GM18858 (cell line): Measurements from ENCODE around the gene ZSWIM5.

Experiments
- ATAC-seq: cut with Tn5 transposase; IDR thresholded peaks from one replicate; pipeline ENCODE4 v1.9.1; 2021; ENCODE audit not compliant: unreplicated experiment

The ZSWIM5 gene

DNA sequence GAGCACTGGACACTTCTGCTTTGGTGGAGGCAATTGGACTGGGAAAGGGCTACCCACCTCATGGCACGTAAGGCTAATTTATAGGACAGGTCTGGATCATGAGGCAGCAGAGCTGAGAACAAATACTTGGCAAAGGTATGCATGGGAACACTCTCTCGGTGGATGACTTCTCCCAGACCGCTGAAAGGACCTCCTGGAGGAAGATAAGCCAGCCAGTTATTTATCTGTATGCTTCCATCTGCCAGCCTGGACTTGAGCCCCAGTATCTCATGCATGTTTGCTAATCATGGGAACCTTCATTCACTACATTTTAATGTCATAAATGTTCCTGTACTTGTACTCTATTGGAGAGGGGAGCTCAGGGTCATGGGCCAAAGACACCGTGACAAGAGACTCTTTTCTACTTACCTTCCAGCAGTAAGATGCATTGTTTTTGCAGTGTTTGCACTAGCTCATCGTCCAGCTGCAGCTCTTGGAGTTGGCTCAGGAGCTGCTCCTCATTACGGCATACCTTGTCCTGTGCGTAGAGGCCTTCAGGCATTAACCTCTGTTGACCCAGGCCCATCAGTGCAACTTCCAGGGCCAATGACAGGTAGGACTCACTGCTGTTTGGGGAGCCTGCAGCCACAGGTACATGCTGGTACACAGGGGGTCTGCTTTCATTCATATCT lies 170.6 kb downstream of the ZSWIM5 start:
- no peak for ATAC-seq

DNA sequence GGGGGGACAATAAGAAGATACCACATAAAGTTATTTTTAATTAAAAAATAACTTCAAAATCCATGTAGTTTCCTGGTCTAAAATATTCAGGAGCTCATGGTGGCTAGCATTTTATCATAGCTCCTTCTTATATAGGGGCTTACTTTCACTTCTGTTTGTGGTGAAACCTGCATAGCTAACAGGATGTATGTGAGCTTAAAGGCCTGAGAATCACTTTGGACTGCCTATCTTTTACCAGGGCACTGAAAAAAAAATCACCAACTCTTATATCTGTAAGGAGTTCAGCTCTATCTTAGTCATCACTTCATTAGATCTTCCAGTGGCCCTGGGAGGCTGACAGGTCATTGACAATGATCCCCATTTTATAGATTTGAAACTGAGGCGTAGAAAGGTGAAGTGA lies 173.0 kb downstream of the ZSWIM5 start:
- no peak for ATAC-seq

DNA sequence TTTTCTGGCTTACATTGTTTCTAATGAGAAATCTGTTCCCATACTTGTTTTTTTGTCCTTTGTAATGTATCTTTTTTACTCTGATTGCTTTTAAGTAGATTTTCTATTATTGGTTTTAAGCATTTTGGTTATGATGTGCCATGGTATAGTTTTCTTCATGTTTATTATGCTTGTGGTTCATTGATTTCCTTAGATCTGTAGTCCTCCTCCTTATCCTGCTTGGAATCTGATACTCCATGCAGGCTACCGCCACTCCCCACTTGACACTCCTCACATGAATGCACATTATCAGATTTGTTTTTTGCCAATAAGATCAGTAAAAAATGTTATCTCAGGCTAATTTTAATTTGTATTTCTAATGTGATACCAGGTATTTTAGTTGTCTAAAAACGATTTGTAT lies 173.6 kb downstream of the ZSWIM5 start:
- ATAC-seq = no peak

DNA sequence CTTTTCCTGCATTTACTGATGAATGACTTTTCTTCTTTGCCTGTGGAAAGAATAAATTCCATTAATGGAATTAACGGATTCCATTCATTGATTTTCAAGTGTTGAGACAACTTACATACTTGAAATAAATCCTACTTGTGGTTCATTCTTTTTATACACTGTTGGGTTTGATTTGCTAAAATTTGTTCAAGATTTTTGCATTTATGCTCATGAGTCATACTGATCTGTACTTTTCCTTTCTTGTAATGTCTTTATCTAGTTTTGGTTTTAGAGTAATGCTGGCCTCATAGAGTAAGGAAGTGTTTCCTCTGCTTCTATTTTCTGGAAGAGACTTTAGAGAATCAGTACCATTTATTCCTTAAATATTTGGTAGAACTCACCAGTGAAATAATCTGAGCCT lies 180.0 kb downstream of the ZSWIM5 start:
- ATAC-seq = no peak

DNA sequence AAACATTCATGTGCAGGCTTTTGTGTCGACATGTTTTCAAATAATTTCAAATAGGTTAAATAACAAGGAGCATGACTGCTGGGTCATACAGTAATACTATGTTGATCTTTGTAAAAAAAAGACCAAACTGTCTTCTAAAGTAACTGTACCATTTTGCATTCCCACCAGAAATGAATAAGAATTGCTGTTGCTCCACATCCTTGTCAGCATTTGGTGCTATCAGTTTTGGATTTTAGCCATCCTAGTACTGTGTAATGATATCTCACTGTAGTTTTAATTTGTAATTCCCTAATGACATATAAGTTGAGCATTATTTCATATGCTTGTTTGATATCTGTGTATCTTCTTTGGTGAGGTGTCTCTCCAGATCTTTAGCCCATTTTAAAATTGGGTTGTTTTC lies 182.7 kb downstream of the ZSWIM5 start:
- no peak for ATAC-seq

DNA sequence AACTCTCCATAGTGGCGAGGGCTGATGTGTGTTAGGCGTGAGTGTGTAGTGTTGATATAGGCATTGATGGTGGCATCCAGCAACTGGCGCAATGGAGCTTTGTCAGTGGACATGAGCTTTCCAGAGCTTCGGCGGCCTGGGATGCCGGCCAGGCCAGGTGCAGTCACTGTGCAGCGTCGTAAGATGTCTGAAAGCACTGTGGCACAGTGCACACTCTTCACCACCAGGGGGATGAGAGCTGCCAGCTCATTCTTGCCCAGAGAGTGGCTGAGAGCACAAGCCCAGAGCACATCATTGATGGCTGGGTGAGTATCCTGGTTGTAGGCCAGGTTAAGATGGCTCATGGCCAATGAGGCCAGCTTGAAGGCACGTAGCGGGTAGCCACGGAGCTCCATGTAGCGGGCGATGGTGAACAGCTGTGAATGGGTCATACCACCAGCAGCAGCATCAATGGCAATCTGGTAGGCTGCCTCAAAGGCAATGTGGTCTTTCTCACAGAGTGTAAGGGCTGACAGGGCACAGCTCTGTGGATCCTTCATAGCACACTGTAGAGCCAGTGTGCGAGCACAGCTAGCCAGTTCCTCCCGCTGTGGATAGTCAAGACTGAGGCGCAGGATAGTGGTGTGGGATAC lies 187.7 kb downstream of the ZSWIM5 start:
- ATAC-seq = peak; percentile 64

DNA sequence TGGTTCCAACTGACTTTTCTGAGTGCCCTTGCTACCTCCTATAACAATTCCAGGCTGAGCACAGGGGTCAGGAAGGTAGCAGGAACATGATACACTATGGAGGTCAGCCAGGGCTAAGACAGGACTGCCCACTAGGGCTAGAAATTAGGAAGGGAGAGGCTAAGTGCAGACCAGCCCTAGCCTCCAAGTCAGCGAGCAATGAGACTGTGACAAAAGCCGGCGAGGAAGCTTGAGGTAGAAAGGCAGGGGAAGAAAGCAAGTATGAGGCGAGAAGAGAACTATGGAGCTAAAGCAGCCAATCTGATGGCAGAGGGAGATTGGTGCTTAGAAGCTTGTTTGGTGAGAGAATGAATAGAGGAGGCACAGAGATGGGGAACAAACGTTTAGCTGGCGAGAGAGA lies 189.6 kb downstream of the ZSWIM5 start:
- ATAC-seq = no peak

DNA sequence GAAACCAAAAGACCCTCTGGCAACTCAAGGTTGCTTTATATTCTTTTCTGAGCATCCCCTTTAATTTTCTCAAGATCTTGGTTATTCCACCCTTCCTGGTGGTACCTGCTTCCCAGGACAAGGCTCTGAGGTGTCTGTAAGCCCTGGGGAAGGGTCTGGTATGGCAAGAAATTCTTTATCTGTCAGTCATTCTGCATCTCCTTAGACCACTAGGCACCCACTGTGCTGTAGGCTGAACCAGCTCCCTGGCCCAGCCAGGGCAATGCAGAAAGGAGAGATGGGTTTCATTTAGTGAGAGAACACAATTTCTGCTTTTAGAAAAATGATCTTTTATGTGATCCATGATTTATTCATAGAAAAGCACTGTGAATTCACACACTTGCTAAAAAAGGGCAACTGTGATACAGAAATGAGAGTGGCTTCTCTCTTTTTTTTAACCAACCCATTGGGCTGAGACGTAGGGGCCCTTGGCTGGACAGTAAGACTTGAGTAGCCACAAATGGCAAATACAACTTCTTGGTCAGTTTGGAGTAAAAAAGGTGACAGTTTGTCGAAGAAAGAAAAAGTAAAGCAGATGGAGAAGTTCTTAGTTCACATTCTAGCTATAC lies 190.2 kb downstream of the ZSWIM5 start:
- no peak for ATAC-seq

DNA sequence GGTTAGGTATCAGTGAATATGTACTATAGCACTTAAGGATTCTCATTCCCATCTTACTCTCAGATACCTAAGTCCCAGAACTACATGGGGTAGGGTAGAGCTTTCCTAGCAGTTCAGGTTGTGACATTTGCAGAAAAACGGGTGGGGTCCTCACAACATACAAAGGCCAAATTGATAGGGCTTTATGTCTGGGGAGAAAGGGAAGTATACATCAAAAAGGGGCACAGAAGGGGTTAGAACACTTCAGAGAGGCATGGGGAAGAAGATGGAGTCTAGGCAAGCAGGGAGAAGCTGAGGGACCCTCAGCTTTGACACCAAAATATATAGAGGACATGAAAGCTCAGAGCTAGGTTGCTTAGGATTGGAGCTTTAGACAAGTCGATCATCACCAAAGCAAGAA lies 190.7 kb downstream of the ZSWIM5 start:
- no peak for ATAC-seq

DNA sequence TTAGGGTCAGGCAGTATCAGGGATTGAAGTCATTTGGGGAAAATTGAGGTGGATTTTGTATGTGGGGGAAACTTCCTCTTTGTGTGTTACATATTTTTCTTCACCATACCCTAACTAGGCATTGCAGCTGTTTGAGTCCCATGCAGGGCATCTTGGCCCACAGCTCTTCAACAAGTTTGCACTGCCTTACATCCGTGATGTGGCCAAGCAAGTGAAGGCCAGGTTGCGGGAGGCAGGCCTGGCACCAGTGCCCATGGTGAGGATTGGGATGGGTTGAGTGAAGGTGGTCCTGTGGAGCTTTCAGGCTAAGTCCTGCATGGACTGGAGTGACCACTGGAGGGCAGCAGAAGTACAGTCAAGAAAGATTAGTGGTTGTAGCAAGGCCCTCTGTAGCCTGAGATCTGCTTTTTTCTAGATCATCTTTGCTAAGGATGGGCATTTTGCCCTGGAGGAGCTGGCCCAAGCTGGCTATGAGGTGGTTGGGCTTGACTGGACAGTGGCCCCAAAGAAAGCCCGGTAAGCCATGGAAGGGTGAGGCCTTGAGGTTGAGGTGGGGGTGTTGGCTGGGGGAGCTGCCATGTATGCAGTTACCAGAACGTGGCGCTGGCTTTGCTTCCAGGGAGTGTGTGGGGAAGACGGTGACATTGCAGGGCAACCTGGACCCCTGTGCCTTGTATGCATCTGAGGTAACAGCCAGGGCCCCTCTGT lies 191.9 kb downstream of the ZSWIM5 start:
- ATAC-seq = no peak

DNA sequence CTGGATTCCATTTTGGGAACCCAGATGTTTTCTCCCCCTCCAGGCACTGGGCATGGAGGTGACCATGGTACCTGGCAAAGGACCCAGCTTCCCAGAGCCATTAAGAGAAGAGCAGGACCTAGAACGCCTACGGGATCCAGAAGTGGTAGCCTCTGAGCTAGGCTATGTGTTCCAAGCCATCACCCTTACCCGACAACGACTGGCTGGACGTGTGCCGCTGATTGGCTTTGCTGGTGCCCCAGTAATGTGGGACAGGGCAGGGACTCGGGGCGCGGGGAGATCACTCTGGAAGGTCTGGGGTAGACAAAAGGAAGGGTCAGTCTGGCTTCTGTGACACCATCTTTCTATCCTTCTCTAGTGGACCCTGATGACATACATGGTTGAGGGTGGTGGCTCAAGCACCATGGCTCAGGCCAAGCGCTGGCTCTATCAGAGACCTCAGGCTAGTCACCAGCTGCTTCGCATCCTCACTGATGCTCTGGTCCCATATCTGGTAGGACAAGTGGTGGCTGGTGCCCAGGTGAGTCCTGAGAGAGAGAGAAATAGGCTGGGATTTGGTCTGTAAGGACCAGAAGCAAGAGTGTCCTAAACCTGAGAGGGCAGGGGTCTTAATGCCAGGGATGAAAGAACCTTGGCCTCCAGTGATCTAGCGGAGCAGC lies 192.7 kb downstream of the ZSWIM5 start:
- no peak for ATAC-seq

DNA sequence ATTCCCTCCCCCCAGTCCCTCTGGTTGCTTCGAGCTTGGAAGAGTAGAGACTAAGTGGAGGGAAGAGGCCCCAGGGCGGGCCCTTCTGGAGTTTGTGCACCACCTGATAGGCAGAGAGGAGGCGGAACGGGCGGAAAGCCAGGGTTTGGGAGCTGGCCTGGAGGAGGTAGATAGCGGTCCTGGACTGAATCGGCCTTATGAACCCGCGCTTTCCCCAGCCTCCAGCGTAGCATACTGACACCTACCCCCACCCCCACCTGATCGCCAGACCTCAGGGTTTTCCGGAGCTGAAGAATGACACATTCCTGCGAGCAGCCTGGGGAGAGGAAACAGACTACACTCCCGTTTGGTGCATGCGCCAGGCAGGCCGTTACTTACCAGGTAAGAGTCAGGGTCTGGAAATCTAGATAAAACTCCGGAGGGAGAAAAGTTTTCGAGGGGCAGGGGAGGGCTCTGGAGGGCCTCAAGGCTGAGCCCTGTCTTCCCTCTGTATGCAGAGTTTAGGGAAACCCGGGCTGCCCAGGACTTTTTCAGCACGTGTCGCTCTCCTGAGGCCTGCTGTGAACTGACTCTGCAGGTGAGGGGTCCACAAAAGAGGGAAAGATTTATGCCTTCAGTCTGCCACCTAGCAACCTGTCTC lies 193.6 kb downstream of the ZSWIM5 start:
- ATAC-seq = no peak

DNA sequence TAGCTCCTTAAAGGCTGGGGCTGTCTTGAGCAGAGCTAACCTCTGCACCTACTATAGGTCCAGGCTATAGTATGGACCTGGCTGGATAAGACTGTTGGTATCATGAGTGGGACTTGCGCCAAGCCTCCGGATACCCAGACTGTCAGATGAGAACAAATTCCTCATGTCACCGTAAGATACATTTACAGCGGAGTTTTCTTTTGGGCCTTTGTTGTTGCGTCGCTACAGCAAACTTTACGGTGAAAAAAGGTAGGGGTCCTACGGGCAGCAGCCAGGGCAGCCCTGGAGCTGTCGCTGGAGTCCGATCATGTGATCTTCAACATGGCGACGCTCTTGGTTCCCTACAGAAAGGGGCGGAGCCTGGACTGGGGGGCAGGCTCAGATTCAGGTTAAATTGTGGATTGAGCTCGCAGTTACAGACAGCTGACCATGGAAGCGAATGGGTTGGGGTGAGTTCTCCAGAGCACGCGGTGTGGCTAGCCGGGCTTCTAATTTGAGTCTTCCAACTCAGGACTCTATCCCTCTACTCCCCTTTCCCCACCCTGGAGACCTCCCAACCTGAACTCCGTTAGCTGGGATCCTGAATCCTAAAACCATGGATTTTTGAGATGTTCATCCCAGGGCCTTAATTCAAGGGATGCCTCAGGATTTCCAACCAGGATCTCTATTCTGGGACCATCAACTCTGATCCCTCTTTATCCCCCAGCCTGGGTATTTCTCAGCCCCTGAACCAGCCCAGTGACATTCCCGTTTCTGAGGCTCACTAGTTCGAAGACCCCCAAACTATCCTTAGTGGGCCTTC lies 194.4 kb downstream of the ZSWIM5 start, which contains the start of gene UROD:
UROD (plus strand) TSS at position 418 of the 802 bp plus-strand sequence; CDS start at position 430, 12 bp downstream.
- no peak for ATAC-seq

DNA sequence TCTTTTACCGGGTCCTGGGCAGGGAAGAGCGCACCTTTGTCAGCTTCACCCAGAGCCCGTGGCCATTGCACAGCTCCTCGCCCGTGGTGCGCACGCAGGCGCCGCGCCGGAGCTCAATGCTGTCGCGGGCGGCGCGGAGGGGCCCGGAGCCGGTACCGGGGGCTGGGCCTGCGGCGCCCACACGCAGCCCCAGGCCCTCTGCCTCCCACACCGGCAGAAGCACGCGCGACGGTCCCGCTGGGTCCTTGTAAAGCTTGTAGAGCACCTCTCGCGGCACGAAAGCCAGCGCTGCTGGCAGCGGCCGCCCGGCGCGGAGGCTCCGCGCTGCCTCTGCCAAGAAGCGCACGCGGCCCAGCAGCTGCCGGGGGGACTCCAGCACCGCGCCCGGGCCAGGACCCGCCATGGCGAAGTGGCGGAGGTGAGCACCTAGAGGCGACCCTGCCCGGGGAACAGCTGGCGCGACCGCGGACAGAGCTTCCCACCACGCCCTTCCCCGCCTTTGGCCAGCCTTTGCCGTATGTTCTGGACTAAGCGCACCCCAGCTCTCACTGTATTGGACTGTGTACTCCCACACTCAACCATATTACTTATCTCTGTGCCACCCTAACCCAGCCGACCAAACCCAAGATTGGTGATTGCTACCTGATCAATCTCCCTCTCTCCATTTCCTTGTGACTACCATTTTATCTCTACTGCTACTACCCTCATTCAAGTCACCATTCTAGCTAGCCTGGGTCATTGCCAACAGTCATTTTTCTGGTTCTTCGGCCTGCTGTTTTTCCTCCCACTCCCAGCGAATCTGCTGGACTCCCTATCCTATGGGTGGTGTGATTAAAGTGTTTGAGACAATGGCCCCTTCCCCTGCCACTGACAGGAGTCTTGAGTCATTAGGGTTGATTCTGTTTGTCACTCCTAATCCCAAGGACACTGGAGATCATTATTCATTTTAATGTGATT lies 195.3 kb downstream of the ZSWIM5 start, which contains the start of gene HECTD3:
HECTD3 (minus strand) TSS at position 470 of the 957 bp plus-strand sequence; CDS start at position 403, 67 bp downstream.
- ATAC-seq = peak; percentile 61

DNA sequence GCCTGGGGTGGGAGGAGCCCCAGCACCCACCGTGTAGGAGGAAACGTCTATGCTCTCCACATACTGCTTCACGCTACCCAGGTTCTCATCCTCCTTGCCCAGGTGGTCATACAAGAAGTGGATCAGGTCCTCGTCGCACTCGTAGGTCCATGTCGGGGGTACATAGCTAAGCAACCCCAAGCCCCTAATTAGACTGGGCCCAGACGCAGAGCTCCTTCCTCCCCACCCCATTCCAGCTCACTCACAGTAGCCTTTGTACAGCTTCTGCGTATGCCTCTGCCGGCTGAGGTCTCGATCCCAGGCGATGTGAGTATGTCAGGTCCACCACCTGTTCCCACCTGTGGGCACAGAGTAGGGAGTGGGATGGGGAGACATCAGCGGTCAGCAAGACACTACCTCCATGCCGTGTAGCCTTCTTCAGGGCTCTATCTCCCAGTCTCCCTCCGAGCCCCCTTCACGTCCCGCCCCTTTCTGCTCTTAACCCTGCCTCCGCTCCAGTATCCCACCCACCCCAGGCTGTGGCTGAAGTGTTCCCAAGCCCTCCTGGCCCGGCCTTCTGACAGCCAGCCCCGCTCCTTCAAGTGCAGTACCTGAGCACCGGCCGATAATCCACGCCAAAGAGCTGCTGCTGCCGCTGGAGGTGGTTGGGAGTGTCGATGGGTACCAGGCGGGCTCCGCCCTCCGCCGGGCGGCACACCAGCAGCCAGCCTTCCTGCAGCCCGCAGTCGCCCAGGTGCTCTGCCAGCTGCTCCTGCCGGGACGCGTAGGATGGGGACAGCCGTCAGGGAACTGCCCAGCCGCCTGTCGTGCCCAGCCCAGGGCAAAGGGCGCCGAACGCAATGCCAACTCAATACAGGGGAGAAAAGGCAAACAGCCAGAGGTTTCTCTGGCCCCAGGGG lies 196.2 kb downstream of the ZSWIM5 start:
- ATAC-seq = no peak

DNA sequence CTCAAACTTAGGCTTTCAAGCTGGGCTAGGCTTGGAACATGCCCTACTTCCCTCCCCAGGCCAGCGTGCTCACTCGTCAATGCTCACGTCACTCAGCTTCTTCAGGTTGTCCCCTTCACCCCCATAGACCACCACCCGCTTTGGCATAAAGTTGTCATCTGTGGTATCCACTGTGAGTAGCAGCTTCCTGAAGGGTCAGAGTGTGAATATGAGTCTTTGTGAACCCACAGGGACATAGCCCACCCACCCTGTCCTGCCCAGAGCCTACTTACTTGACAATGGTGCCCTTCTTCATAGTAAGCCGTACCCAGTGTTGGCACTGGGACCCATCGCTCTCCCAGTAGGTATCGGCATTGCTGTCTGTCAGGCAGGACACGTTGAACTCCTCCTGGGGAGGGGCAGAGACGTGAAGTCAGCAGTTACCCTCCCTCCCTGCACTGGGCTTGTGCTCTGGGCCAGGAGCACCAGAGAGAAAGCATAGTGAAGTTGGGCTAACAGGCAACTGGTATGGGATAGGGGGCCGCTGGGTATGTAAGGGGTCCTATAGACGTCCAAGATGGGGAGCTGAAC lies 197.0 kb downstream of the ZSWIM5 start:
- ATAC-seq = no peak

DNA sequence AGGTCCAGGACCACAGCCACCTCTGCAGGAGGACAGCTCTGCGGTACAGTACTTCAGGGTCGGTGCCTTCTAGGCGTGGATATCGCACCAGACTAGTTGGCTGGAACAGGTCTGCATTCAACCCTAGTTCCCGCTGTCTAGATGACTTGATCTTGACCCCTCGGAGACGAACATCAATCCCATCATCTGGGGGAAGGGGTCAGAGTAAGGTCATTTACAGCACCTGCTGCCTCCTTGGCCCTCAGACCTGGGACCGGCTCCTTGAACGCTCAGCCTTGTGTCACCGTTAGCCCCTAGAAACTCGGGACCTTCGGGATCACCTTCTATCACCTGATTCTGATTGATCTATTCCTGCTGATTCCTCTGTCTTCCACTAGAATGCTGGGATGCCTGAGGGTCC lies 197.9 kb downstream of the ZSWIM5 start:
- ATAC-seq = no peak
